ENCODE measurements around the gene RAP1GAP. TPM values are rescaled to one million over a fixed set of nuclear protein-coding genes. Genes with fewer than 3 reads are reported as not detected.

Gene RAP1GAP
- total and polyA plus RNA-seq, 9 of the 15 experiments (the other 6 are each of a cell fraction or from before 2014, with no cell fraction given): 0.29 to 30.2 (median 19.2) TPM

GRCh38 chr1:21576798-21577187 lies 92.4 kb downstream of the RAP1GAP start:
- no peak overlapping the region for H3K4me3 ChIP-seq
- no peak overlapping the region for H2AFZ ChIP-seq (ENCODE audit: low read depth, low read length)
- POLR2A ChIA-PET: interaction anchor here (0.6 to 1.5 kb wide), 4 partner anchors 9 to 29 kb away, joined by 3 to 4 read pairs (median 3); no protein-coding TSS in a partner anchor
- no peaks in the 10 kb centered on the region for H3K9me3 ChIP-seq (replicated peaks; ENCODE audit: control insufficient read depth, insufficient read depth, low read depth, low read length)
- peaks cover 4 to 20% of the 10 kb centered on the region in 2 experiments; a peak in 4 of 5 replicates for H3K4me1 ChIP-seq (replicated peaks in 1 of 2; ENCODE audit: control insufficient read depth in 2 of 2, insufficient read depth in 2 of 2, low read length in 2 of 2)
- H4K20me1 ChIP-seq (replicated peaks; ENCODE audit: control insufficient read depth, insufficient read depth, low read length): peaks cover 4% of the 10 kb centered on the region; the same call in 1 of the 2 replicates
- H3K36me3 ChIP-seq (ENCODE audit: control insufficient read depth, insufficient read depth, low read length): no peaks in the 10 kb centered on the region
- in situ Hi-C loops (cut with MboI): no loop called here
- H3K79me2 ChIP-seq (ENCODE audit: control insufficient read depth, insufficient read depth, low read length): no peaks in the 10 kb centered on the region
- no peak overlapping the region for H3K27ac ChIP-seq (ENCODE audit: extremely low read depth, low read depth, low read length)
- H3K4me2 ChIP-seq (ENCODE audit: insufficient read depth, low read length): no peak overlapping the region
- H3K27me3 ChIP-seq (ENCODE audit: control insufficient read depth in 2 of 2, insufficient read depth in 2 of 2, low read length in 2 of 2): peaks cover 9 to 37% of the 10 kb centered on the region in 2 experiments; a peak in 4 of 5 replicates
- H3K9me1 ChIP-seq (ENCODE audit: control insufficient read depth, insufficient read depth, low read length): no peaks in the 10 kb centered on the region
- intact Hi-C loops (cut with micrococcal nuclease): loop anchor here (10.0 kb wide), 1 partner anchor 202 kb away; no protein-coding TSS in a partner anchor
- FAIRE-seq: no peak
- CTCF ChIA-PET (ENCODE audit: low intra/inter-chr PET ratio): no interaction called here
- no peak for ATAC-seq
- no TSS peak for BruUV-seq (replicated peaks)
- WGBS (ENCODE audit: insufficient coverage, low coverage, missing lambda C conversion rate): 24% methylated on average over 5 of the region's 5 CpGs
- no peak for DNase-seq (ENCODE audit: extremely low read depth in 1 of 4, low spot score in 3 of 4)
- H3K9ac ChIP-seq (ENCODE audit: insufficient read depth in 1 of 2, low read depth in 2 of 2, low read length in 2 of 2): no peak overlapping the region
- TF ChIP-seq ZNF695 (CRISPR knock-in tag; IDR thresholded peaks at IDR 0.05) (no peak), SIN3B (IDR thresholded peaks at IDR 0.05; ENCODE audit: low read depth) (no peak), BCOR (IDR thresholded peaks at IDR 0.05) (peak; percentile 28; the same call in 1 of the 2 replicates), ZFPM2 (CRISPR knock-in tag; IDR thresholded peaks at IDR 0.05) (no peak), TFAP4 (CRISPR knock-in tag; IDR thresholded peaks at IDR 0.05; ENCODE audit: borderline replicate concordance) (no peak), ZNF318 (IDR thresholded peaks at IDR 0.05; ENCODE audit: borderline replicate concordance in 1 of 2, low read depth in 1 of 2) (no peak), ZNF134 (CRISPR knock-in tag; conservative IDR thresholded peaks at IDR 0.05) (no peak), ATF7 (IDR thresholded peaks at IDR 0.05) (no peak), MYBL2 (IDR thresholded peaks at IDR 0.05; ENCODE audit: low read depth) (no peak), MYBL2 (CRISPR knock-in tag; IDR thresholded peaks at IDR 0.05; ENCODE audit: borderline replicate concordance) (no peak), ZNF146 (CRISPR knock-in tag; IDR thresholded peaks at IDR 0.05; ENCODE audit: unreplicated experiment) (peak; percentile 91), RBM25 (IDR thresholded peaks at IDR 0.05; ENCODE audit: low read depth, low read length, severe bottlenecking) (peak; percentile 54), CBX3 (IDR thresholded peaks at IDR 0.05; ENCODE audit: borderline replicate concordance in 1 of 2, low read length in 2 of 2) (no peak), IRF9 (tag; IDR thresholded peaks at IDR 0.05) (no peak)

All from K562 (cell line).